Adipocyte (in vitro differentiated cells): ENCODE results near the gene MGAT5.

Source experiments
- DNase-seq: peaks from one replicate; pipeline ENCODE4 v3.0.0-alpha.2; 2015; ENCODE audit warnings: low read depth
- H3K27me3 ChIP-seq: replicated peaks from 2 replicates; pipeline ENCODE4 v1.7.0; 2013; ENCODE audit warnings: mild to moderate bottlenecking, low read length, moderate library complexity; ENCODE audit not compliant: control insufficient read depth, insufficient read depth
- H3K36me3 ChIP-seq: 2 replicates; pipeline ENCODE4 v1.7.0; 2013; ENCODE audit warnings: low read length, mild to moderate bottlenecking, moderate library complexity; ENCODE audit not compliant: control insufficient read depth, insufficient read depth, severe bottlenecking
- H3K4me1 ChIP-seq: 2 replicates; pipeline ENCODE4 v1.7.0; 2013; ENCODE audit warnings: mild to moderate bottlenecking, low read length, moderate library complexity; ENCODE audit not compliant: control insufficient read depth, insufficient read depth
- H3K4me3 ChIP-seq: 2 replicates; pipeline ENCODE4 v1.7.0; 2013; ENCODE audit warnings: mild to moderate bottlenecking, low read length, moderate library complexity
- H3K9ac ChIP-seq: 2 replicates; pipeline ENCODE4 v1.7.0; 2013; ENCODE audit warnings: mild to moderate bottlenecking, low read length, moderate library complexity
- H3K9me3 ChIP-seq: 2 replicates; pipeline ENCODE4 v1.7.0; 2013; ENCODE audit warnings: mild to moderate bottlenecking, low read length, moderate library complexity; ENCODE audit not compliant: control insufficient read depth

The MGAT5 gene

GRCh38 chr2:134244587-134244986 lies 9.3 kb upstream of the MGAT5 start:
- no peaks in the 10 kb centered on the region for H3K36me3 ChIP-seq
- H3K9me3 ChIP-seq, result no peaks in the 10 kb centered on the region
- no peak for DNase-seq
- H3K4me3 ChIP-seq, result no peak overlapping the region
- H3K4me1 ChIP-seq, result no peaks in the 10 kb centered on the region
- H3K9ac ChIP-seq, result no peak overlapping the region
- no peaks in the 10 kb centered on the region for H3K27me3 ChIP-seq

GRCh38 chr2:134245340-134245984 lies 8.4 kb upstream of the MGAT5 start:
- Histone ChIP-seq H3K4me1 (no peaks in the 10 kb centered on the region), H3K27me3 (no peaks in the 10 kb centered on the region), H3K9me3 (no peaks in the 10 kb centered on the region), H3K4me3 (no peak overlapping the region), H3K36me3 (no peaks in the 10 kb centered on the region), H3K9ac (no peak overlapping the region)
- DNase-seq, result peak; percentile 90

GRCh38 chr2:134246154-134246874 lies 7.6 kb upstream of the MGAT5 start:
- H3K4me3 ChIP-seq, result no peak overlapping the region
- H3K9ac ChIP-seq, result no peak overlapping the region
- no peaks in the 10 kb centered on the region for H3K9me3 ChIP-seq
- DNase-seq, result no peak
- no peaks in the 10 kb centered on the region for H3K36me3 ChIP-seq
- H3K27me3 ChIP-seq, result no peaks in the 10 kb centered on the region
- no peaks in the 10 kb centered on the region for H3K4me1 ChIP-seq

- Histone ChIP-seq H3K27me3 (no peaks in the 10 kb centered on the region), H3K4me3 (no peak overlapping the region), H3K4me1 (no peaks in the 10 kb centered on the region), H3K9me3 (no peaks in the 10 kb centered on the region), H3K9ac (no peak overlapping the region), H3K36me3 (no peaks in the 10 kb centered on the region)
- DNase-seq, result no peak
Observed at GRCh38 chr2:134247679-134248078, 6.2 kb upstream of the MGAT5 start.

- no peaks in the 10 kb centered on the region for H3K27me3 ChIP-seq
- no peak for DNase-seq
Observed at GRCh38 chr2:134248913-134249312, 5.0 kb upstream of the MGAT5 start.

GRCh38 chr2:134249755-134250154 lies 4.1 kb upstream of the MGAT5 start:
- H3K36me3 ChIP-seq, result no peaks in the 10 kb centered on the region
- H3K4me3 ChIP-seq, result no peak overlapping the region
- DNase-seq, result no peak

More at GRCh38 chr2:134248913-134249312, 5.0 kb upstream of the MGAT5 start:
- Histone ChIP-seq H3K4me3 (no peak overlapping the region), H3K4me1 (no peaks in the 10 kb centered on the region), H3K9me3 (no peaks in the 10 kb centered on the region), H3K9ac (no peak overlapping the region), H3K36me3 (no peaks in the 10 kb centered on the region)

GRCh38 chr2:134250840-134251461 lies 2.9 kb upstream of the MGAT5 start:
- Histone ChIP-seq H3K9me3 (no peaks in the 10 kb centered on the region), H3K36me3 (no peaks in the 10 kb centered on the region), H3K27me3 (no peaks in the 10 kb centered on the region), H3K4me1 (no peaks in the 10 kb centered on the region), H3K9ac (no peak overlapping the region), H3K4me3 (no peak overlapping the region)
- DNase-seq, result no peak

More at GRCh38 chr2:134249755-134250154, 4.1 kb upstream of the MGAT5 start:
- Histone ChIP-seq H3K27me3 (no peaks in the 10 kb centered on the region), H3K9ac (no peak overlapping the region), H3K4me1 (no peaks in the 10 kb centered on the region), H3K9me3 (no peaks in the 10 kb centered on the region)

GRCh38 chr2:134252092-134252750 lies 1.7 kb upstream of the MGAT5 start:
- H3K9me3 ChIP-seq, result no peaks in the 10 kb centered on the region
- H3K36me3 ChIP-seq, result no peaks in the 10 kb centered on the region
- peak; percentile 14 for DNase-seq
- no peak overlapping the region for H3K4me3 ChIP-seq
- H3K9ac ChIP-seq, result no peak overlapping the region
- no peaks in the 10 kb centered on the region for H3K4me1 ChIP-seq
- no peaks in the 10 kb centered on the region for H3K27me3 ChIP-seq

GRCh38 chr2:134253117-134253704 lies 661 bp upstream of the MGAT5 start:
- Histone ChIP-seq H3K9ac (no peak overlapping the region), H3K36me3 (no peaks in the 10 kb centered on the region), H3K27me3 (no peaks in the 10 kb centered on the region), H3K4me3 (no peak overlapping the region), H3K4me1 (no peaks in the 10 kb centered on the region), H3K9me3 (no peaks in the 10 kb centered on the region)
- DNase-seq, result no peak

- H3K9me3 ChIP-seq, result no peaks in the 10 kb centered on the region
- peaks cover 11% of the 10 kb centered on the region for H3K4me1 ChIP-seq
- H3K36me3 ChIP-seq, result no peaks in the 10 kb centered on the region
- no peak overlapping the region for H3K9ac ChIP-seq
- no peaks in the 10 kb centered on the region for H3K27me3 ChIP-seq
- DNase-seq, result no peak
- no peak overlapping the region for H3K4me3 ChIP-seq
Observed at GRCh38 chr2:134254824-134255223, 952 bp downstream of the MGAT5 start.

GRCh38 chr2:134256956-134257355 lies 3.1 kb downstream of the MGAT5 start:
- Histone ChIP-seq H3K4me3 (no peak overlapping the region), H3K27me3 (no peaks in the 10 kb centered on the region)

More at GRCh38 chr2:134256956-134257355, 3.1 kb downstream of the MGAT5 start:
- Histone ChIP-seq H3K9me3 (no peaks in the 10 kb centered on the region), H3K36me3 (no peaks in the 10 kb centered on the region), H3K4me1 (peaks cover 31% of the 10 kb centered on the region), H3K9ac (no peak overlapping the region)
- no peak for DNase-seq
